Lower leg skin (tissue), 3 donors: Measurements from ENCODE around the gene VSTM2A.

Experiments used
- CTCF ChIP-seq, 3 donors: fragments of 450-650 bp; IDR thresholded peaks; one replicate each; pipeline ENCODE4 v1.5.1; 2016; ENCODE audit warnings: antibody characterized with exemption in 3 of 3, mild to moderate bottlenecking in 3 of 3, moderate library complexity in 2 of 3
- POLR2A ChIP-seq, 2 donors: fragments of 450-650 bp; IDR thresholded peaks; one replicate each; pipeline ENCODE4 v1.6.1; 2016 to 2017; ENCODE audit warnings: antibody characterized with exemption in 2 of 2, mild to moderate bottlenecking in 1 of 2, moderate library complexity in 1 of 2

DNA sequence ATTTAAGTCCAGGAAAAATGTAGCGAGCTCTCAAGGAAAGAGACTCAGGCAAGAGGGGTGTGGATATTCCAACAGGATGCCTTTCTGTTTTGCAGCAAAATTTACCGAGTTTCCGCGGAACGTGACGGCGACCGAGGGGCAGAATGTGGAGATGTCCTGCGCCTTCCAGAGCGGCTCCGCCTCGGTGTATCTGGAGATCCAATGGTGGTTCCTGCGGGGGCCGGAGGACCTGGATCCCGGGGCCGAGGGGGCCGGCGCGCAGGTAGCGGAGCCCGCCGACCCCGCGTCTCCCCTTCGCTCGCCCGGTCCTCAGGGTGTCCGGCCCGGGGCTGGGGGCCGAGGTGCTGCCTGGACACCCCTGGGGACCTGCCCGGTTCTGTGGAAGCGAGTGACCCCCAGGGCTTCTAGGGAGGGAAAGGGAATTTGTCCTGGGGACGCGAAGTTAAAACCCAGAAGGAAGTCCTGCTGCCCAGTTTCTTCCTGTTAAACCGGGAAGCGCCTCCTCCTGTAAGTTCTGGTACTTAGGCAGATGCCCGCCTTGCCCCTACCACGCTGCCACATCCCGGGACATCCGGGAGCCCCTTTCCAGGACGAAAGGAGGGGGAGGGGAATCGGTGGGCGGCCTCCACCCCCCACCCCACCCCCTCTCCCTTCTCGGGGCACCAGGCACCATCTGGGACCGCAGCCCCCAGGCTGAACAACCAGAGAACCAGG is 2.5 kb downstream of the VSTM2A start:
- no peak for TF ChIP-seq POLR2A (IDR thresholded peaks at IDR 0.05)
- no peak for TF ChIP-seq CTCF (IDR thresholded peaks at IDR 0.05)
